Activated naive CD8-positive, alpha-beta T cell treated with anti-CD3 and anti-CD28 coated beads for 36 hours (primary cell): ENCODE data around the gene NLRP7. TPM values are rescaled to one million over a fixed set of nuclear protein-coding genes. Genes with fewer than 3 reads are reported as not detected.
"Not testable (repeated sequence)": the region's sequence is repeated elsewhere in the genome, so short reads cannot be mapped to it uniquely, and the experiment has no call there.

Experiments
- DNase-seq: peaks from one replicate; pipeline ENCODE4 v3.0.0; 2021
- H3K27ac Mint-ChIP-seq: one replicate; pipeline ENCODE4 v1.8.0; 2022; ENCODE audit warnings: mild to moderate bottlenecking, moderate library complexity, mixed read lengths
- H3K27me3 Mint-ChIP-seq: one replicate; pipeline ENCODE4 v1.8.0; 2022; ENCODE audit warnings: mild to moderate bottlenecking, mixed read lengths
- H3K36me3 Mint-ChIP-seq: one replicate; pipeline ENCODE4 v1.8.0; 2021; ENCODE audit warnings: mild to moderate bottlenecking, mixed read lengths
- H3K4me1 Mint-ChIP-seq: one replicate; pipeline ENCODE4 v1.8.0; 2021; ENCODE audit warnings: mixed read lengths
- H3K4me3 Mint-ChIP-seq: one replicate; pipeline ENCODE4 v1.8.0; 2022; ENCODE audit warnings: mild to moderate bottlenecking, moderate library complexity, mixed read lengths
- H3K9me3 Mint-ChIP-seq: one replicate; pipeline ENCODE4 v1.8.0; 2022; ENCODE audit warnings: mixed read lengths
- total RNA-seq, 2 experiments: library from RNA; stranded (reverse); gene quantifications; one replicate each; pipeline ENCODE4 v1.2.3, GENCODE V29; 2021

Gene NLRP7
- not detected for total RNA-seq

DNA sequence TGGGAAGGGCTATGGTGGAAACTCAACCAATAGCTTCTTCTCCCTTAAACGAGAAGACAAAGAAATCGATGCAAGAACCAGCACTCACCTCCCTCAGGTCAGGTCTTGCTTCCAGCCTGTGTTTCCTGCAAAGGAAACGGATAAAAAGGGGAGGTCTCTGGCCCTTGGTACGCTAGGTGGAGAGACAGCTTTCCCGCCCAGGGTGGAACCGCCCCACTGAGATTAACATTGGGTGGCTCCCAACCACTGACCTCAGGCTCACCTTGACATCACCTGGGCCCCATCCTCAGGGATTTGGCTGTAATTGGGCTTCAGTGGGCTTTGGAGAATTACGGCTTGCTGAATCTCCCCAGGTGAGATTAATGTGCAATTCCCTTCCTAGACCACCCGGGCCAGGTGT lies at the start of gene NLRP7:
Gene NLRP7, minus strand, starts transcription at position 150 of the 400 bp plus-strand sequence.
- no peaks in the 10 kb centered on the region for H3K27me3 Mint-ChIP-seq
- H3K9me3 Mint-ChIP-seq, result no peaks in the 10 kb centered on the region
- H3K36me3 Mint-ChIP-seq, result no peaks in the 10 kb centered on the region
- no peak for DNase-seq
- no peak within 1 kb of the TSS for H3K4me3 Mint-ChIP-seq
- no peak within 1 kb of the TSS for H3K27ac Mint-ChIP-seq
- H3K4me1 Mint-ChIP-seq, result no peaks in the 10 kb centered on the region

DNA sequence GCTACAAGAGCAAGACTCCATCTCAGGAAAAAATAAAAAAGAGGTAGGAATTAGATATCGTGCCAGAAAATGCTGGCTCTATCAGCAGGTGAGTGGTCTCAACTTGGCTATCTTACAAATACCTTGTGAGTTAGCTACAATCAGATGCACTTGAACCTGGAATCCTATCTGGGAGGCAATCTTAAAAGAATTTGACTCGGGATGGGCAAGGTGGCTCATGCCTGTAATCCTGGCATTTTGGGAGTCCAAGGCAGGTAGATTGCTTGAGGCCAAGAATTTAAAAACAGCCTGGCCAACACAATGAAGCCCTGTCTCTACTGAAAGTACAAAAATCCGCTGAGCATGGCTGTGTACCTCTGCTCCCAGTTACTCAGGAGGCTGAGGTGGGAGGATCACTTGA lies 48.2 kb upstream of the NLRP7 start:
- Mint-ChIP-seq H3K27me3 (peaks cover 2% of the 10 kb centered on the region), H3K4me1 (no peaks in the 10 kb centered on the region), H3K4me3 (no peak overlapping the region), H3K9me3 (no peaks in the 10 kb centered on the region), H3K36me3 (peaks cover 19% of the 10 kb centered on the region), H3K27ac (no peak overlapping the region)
- no peak for DNase-seq

DNA sequence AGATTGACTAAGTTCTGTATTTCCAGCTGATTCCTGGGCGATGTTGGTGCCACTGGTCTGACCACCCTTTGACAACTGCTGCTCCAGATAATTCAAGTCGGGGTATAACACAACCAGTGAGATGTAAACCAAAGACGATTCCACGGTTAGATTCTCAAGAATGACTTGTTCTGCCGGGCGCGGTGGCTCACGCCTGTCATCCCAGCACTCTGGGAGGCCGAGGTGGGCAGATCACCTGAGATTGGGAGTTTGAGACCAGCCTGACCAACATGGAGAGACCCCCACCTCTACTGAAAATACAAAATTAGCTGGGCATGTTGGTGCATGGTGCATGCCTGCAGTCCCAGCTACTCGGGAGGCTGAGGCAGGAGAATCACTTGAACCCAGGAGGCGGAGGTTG lies 42.2 kb upstream of the NLRP7 start:
- not testable (repeated sequence) for H3K4me3 Mint-ChIP-seq, H3K9me3 Mint-ChIP-seq, H3K4me1 Mint-ChIP-seq, H3K27me3 Mint-ChIP-seq, H3K27ac Mint-ChIP-seq, DNase-seq
- H3K36me3 Mint-ChIP-seq, result peaks cover 20% of the 10 kb centered on the region

DNA sequence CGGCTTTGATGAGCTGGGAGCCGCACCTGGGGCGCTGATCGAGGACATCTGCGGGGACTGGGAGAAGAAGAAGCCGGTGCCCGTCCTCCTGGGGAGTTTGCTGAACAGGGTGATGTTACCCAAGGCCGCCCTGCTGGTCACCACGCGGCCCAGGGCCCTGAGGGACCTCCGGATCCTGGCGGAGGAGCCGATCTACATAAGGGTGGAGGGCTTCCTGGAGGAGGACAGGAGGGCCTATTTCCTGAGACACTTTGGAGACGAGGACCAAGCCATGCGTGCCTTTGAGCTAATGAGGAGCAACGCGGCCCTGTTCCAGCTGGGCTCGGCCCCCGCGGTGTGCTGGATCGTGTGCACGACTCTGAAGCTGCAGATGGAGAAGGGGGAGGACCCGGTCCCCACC lies 35.2 kb upstream of the NLRP7 start:
- not testable (repeated sequence) for H3K9me3 Mint-ChIP-seq, H3K36me3 Mint-ChIP-seq, H3K4me1 Mint-ChIP-seq, DNase-seq, H3K4me3 Mint-ChIP-seq, H3K27ac Mint-ChIP-seq, H3K27me3 Mint-ChIP-seq

DNA sequence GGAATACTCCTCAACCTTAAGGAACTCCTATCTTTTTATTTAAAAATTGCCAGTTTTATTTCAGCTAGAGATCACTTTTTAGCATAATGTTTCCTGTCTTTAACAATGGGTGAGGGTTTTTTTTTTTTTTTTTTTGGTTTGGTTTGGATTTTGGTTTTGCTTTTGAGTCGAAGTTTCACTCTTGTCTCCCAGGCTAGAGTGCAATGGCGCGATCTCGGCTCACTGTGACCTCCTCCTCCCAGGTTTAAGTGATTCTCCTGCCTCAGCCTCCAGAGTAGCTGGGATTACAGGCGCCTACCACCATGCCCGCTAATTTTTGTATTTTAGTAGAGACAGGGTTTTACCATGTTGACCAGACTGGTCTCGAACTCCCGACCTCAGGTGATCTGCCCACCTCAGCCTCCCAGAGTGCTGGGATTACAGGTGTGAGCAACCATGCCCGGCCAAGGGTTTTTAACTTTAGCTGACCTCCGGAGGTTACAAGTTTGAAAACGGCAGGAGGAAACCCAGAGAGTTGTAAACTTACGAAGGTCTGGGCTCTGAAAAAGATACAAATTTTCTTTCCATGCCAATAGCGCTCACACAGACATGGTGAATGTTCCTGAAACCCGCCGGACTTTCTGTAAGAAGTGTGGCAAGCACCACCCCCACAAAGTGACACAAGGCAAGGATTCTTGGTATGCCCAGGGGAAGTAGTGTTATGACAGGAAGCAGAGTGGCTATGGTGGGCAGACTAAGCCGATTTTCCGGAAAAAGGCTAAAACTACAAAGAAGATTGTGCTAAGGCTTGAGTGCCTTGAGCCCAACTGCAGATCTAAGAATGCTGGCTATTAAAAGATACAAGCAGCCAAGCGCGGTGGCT lies 26.1 kb upstream of the NLRP7 start:
- H3K4me1 Mint-ChIP-seq, H3K27me3 Mint-ChIP-seq, H3K9me3 Mint-ChIP-seq: not testable (repeated sequence)
- peaks cover 12% of the 10 kb centered on the region for H3K36me3 Mint-ChIP-seq
- H3K4me3 Mint-ChIP-seq, result peak overlapping the region; percentile 25
- peak; percentile 12 for DNase-seq
- peak overlapping the region; percentile 83 for H3K27ac Mint-ChIP-seq

DNA sequence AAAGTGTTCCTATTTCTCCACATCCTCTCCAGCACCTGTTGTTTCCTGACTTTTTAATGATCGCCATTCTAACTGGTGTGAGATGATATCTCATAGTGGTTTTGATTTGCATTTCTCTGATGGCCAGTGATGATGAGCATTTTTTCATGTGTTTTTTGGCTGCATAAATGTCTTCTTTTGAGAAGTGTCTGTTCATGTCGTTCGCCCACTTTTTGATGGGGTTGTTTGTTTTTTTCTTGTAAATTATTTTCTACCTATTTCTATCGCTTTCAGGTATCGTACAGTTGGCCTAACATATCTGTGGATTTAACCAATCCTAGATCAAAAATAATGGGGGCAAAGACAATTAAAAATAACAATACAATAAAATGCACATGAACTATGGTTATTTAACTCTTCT lies 24.1 kb upstream of the NLRP7 start:
- H3K4me3 Mint-ChIP-seq, H3K9me3 Mint-ChIP-seq, DNase-seq, H3K27me3 Mint-ChIP-seq, H3K4me1 Mint-ChIP-seq, H3K27ac Mint-ChIP-seq: not testable (repeated sequence)
- peaks cover 12% of the 10 kb centered on the region for H3K36me3 Mint-ChIP-seq

DNA sequence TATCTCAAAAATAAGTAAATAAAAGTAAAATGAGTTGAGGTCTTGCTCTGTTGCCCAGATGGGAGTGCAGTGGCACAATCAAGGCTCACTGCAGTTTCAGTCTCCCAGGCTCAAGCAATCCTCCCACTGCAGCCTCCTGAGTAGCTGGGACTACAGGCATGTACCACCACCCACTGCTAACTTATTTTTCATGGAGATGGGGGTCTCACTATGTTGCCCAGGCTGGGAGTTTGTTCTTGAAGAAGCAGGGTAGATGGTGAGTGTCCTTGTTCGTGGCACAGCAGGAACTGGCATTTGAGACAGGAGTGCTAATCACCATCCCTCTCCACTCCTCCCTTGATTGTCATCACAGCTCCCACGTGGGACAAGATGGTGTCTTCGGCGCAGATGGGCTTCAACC lies 22.3 kb upstream of the NLRP7 start:
- Mint-ChIP-seq H3K4me3 (no peak overlapping the region), H3K27me3 (no peaks in the 10 kb centered on the region), H3K36me3 (peaks cover 12% of the 10 kb centered on the region), H3K4me1 (peaks cover 10% of the 10 kb centered on the region), H3K27ac (no peak overlapping the region), H3K9me3 (peaks cover 2% of the 10 kb centered on the region)
- no peak for DNase-seq

DNA sequence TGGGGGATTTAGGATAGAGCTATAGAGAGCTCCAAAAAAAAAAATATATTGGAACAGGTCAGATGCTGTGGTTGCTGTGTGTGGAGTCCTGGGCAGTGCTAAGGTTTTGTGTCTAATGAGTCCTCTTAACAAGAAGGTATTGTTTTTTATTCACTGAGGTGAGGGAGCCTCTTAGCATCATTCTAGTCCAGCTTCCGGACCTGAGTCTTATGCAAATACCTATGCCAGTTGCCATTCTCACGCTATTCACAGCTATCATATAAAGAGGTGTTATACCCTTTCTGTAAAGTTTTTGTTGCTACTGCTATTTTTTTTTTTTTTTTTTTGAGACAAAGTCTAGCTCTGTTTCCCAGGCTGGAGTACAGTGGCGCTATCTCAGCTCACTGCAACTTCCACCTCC lies 20.3 kb upstream of the NLRP7 start:
- peak overlapping the region; percentile 42 for H3K4me3 Mint-ChIP-seq

DNA sequence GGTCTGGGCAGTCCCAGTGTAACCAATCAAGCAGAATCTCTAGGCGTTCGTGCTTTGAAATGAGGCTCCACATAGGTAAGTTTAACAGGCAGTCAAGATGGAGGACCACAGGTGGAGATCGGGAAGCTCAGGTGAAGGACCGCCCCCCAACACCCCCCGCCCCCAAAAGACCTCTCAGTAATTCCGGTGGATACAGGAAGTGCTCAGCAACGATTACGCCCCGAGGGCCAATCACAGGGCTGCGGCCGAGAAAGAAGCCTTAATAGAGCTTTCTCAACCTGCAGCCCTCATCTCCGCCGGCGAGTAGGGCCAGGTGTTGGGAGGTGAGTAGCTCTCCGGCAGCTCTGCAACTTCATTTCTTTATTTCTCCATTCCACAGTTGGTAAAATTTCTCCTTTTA lies 17.7 kb upstream of the NLRP7 start:
- not testable (repeated sequence) for H3K36me3 Mint-ChIP-seq, DNase-seq, H3K4me1 Mint-ChIP-seq, H3K27ac Mint-ChIP-seq, H3K4me3 Mint-ChIP-seq, H3K27me3 Mint-ChIP-seq, H3K9me3 Mint-ChIP-seq

More for the DNA sequence above, 20.3 kb upstream of the NLRP7 start:
- Mint-ChIP-seq H3K9me3 (peaks cover 2% of the 10 kb centered on the region), H3K4me1 (no peaks in the 10 kb centered on the region), H3K27ac (no peak overlapping the region), H3K36me3 (peaks cover 12% of the 10 kb centered on the region), H3K27me3 (no peaks in the 10 kb centered on the region)
- DNase-seq, result no peak

DNA sequence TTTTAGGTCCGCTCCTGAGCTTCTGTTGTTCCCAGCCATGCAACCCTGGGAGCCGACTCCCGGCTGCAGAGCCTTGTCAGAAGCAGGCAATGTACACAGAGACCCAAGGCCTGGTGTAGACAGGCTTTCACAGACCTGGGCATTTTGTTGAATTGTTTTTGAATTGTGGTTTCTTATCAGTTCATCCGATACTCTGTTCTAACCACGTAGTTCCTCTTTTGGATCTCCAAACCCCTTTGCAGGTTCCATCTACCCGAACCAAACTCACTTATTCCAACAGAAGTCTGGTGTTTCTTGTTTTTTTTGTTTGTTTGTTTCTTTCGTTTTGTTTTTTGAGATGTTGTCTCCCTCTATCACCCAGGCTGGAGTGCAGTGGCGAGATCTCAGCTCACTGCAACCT lies 12.5 kb upstream of the NLRP7 start:
- no peak for DNase-seq
- peaks cover 28% of the 10 kb centered on the region for H3K27me3 Mint-ChIP-seq
- no peaks in the 10 kb centered on the region for H3K9me3 Mint-ChIP-seq
- H3K4me3 Mint-ChIP-seq, result no peak overlapping the region
- H3K27ac Mint-ChIP-seq, result no peak overlapping the region
- peaks cover 6% of the 10 kb centered on the region for H3K4me1 Mint-ChIP-seq
- no peaks in the 10 kb centered on the region for H3K36me3 Mint-ChIP-seq

DNA sequence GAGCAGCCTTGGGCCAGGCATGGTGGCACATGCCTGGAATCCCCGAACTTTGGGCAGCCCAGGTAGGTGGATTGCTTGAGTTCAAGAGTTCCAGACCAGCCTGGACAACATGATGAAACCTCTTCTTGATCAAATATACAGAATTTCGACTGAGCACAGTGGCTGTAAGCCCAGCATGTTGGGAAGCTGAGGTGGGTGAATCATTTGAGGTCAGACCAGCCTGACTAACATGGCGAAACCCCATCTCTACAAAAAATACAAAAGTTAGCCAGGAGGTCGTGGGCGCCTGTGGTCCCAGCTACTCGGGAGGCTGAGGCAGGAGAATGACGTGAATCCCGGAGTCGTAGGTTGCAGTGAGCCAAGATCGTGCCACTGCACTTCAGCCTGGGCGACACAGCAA lies 8.0 kb upstream of the NLRP7 start:
- Mint-ChIP-seq H3K9me3 (no peaks in the 10 kb centered on the region), H3K27ac (no peak overlapping the region), H3K27me3 (peaks cover 25% of the 10 kb centered on the region), H3K36me3 (no peaks in the 10 kb centered on the region), H3K4me3 (no peak overlapping the region), H3K4me1 (peaks cover 6% of the 10 kb centered on the region)
- no peak for DNase-seq

DNA sequence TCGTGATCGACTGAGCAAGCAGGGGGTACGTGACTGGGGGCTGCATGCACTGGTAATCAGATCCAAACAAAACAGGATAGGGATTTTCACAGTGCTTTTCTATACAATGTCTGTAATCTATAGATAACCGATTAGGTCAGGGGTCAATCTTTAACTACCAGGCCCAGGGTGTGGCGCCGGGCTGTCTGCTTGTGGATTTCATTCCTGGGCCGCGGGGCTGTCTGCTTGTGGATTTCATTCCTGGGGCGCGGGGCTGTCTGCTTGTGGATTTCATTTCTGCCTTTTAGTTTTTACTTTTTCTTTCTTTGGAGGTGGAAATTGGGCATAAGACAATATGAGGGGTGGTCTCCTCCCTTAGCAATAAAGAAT lies 6.0 kb upstream of the NLRP7 start:
- not testable (repeated sequence) for H3K4me1 Mint-ChIP-seq, H3K9me3 Mint-ChIP-seq, H3K27ac Mint-ChIP-seq, DNase-seq, H3K4me3 Mint-ChIP-seq, H3K36me3 Mint-ChIP-seq
- peaks cover 16% of the 10 kb centered on the region for H3K27me3 Mint-ChIP-seq

DNA sequence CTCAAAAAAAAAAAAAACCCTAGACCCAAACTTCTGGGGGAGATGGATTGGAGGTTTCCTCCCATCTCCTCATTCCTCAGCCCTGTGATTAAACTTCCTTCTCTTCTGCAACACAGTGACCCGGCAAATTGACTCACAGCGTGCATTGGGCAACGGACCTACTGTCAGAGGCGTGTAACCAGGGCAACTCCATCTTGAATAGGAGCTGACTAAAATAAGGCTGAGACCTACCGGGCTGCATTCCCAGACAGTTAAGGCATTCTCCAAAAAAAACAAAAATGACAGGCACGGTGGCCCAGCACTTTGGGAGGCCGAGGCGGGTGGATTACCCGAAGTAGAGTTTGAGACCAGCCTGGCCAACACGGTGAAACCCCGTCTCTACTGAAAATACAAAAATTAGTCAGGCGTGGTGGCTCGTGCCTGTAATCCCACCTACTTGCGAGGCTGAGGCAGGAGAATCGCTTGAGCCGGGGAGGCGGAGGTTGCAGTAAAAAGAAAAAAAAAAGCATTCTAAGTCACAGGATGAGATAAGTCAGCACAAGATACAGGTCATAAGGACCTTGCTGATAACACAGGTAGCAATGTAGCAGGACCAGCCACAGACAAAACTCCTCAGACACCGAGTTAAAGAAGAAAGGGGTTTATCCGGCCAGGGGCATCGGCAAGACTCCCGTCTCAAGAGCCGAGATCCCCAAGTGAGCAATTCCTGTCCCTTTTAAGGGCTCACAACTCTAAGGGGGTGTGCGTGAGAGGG lies 5.4 kb upstream of the NLRP7 start:
- Mint-ChIP-seq H3K4me3 (no peak overlapping the region), H3K4me1 (no peaks in the 10 kb centered on the region), H3K27me3 (peaks cover 11% of the 10 kb centered on the region), H3K36me3 (no peaks in the 10 kb centered on the region), H3K27ac (no peak overlapping the region), H3K9me3 (no peaks in the 10 kb centered on the region)
- DNase-seq, result no peak

DNA sequence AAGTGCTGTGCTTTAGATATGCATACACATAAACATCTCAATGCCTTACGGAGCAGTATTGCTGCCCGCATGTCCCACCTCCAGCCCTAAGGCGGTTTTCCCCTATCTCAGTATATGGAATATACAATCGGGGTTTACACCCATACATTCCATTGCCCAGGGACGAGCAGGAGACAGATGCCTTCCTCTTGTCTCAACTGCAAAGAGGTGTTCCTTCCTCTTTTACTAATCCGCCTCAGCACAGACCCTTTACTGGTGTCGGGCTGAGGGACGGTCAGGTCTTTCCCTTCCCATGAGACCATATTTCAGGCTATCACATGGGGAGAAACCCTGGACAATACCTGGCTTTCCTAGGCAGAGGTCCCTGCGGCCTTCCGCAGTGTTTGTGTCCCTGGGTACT lies 3.2 kb upstream of the NLRP7 start:
- not testable (repeated sequence) for H3K9me3 Mint-ChIP-seq, H3K36me3 Mint-ChIP-seq, DNase-seq, H3K27me3 Mint-ChIP-seq, H3K4me1 Mint-ChIP-seq, H3K4me3 Mint-ChIP-seq, H3K27ac Mint-ChIP-seq

DNA sequence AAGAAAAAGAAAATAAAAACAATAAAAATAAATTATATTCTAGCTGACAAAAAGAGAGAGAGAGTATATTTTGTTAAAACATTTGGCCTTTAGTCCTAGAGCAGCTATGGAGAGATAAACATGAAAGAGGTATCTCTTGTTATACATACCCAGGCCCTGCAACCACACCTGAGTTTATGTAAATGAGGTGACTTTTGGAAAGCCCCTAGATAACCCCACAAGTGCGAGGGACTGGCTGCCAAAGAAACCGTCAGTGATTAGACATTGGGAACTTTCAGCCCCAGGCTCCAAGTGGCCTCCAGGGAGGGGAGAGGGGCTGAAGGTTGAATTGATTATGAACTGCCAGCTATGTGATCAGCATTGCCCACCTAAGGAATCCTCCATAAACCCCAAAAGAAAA lies 2.1 kb upstream of the NLRP7 start:
- no peaks in the 10 kb centered on the region for H3K36me3 Mint-ChIP-seq
- H3K4me3 Mint-ChIP-seq, result no peak overlapping the region
- no peak overlapping the region for H3K27ac Mint-ChIP-seq
- no peaks in the 10 kb centered on the region for H3K4me1 Mint-ChIP-seq
- no peaks in the 10 kb centered on the region for H3K9me3 Mint-ChIP-seq
- H3K27me3 Mint-ChIP-seq, result no peaks in the 10 kb centered on the region
- DNase-seq, result no peak
